A673 (cell line): ENCODE measurements around the gene TAF7L.

Experiments used
- EZH2 ChIP-seq: fragments of 200-600 bp; sonication (generic); IDR thresholded peaks from 2 replicates; pipeline ENCODE4 v1.6.1; 2017; ENCODE audit warnings: borderline replicate concordance, low read depth, mild to moderate bottlenecking, mixed read lengths, antibody characterized with exemption, low read length; ENCODE audit not compliant: poor library complexity, severe bottlenecking
- TF ChIP-seq, protein P1 (sequence below): fragments of 300-800, 200-600 bp; sonication (generic); conservative IDR thresholded peaks from 2 replicates; pipeline ENCODE4 v1.5.1; 2017; ENCODE audit warnings: low read depth, mild to moderate bottlenecking, antibody characterized with exemption, low read length, moderate library complexity, mixed read lengths

DNA sequence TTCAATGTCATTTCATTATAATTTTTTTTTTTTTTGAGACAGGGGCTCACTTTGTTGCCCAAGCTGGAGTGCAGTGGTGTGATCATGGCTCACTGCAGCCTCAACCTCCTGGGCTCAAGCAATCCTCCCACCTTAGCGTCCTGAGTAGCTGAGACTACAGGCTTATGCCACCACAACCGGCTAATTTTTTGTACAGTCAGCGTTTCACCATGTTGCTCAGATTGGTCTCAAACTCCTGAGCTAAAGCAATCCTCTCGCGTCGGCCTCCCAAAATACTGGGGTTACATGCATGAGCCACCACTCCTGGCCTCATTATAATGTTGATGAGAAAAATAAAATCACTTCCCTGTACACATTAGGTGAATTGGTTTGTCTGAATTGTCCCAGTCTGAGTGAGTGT lies 16.9 kb downstream of the TAF7L start:
- TF ChIP-seq, protein P1, sequence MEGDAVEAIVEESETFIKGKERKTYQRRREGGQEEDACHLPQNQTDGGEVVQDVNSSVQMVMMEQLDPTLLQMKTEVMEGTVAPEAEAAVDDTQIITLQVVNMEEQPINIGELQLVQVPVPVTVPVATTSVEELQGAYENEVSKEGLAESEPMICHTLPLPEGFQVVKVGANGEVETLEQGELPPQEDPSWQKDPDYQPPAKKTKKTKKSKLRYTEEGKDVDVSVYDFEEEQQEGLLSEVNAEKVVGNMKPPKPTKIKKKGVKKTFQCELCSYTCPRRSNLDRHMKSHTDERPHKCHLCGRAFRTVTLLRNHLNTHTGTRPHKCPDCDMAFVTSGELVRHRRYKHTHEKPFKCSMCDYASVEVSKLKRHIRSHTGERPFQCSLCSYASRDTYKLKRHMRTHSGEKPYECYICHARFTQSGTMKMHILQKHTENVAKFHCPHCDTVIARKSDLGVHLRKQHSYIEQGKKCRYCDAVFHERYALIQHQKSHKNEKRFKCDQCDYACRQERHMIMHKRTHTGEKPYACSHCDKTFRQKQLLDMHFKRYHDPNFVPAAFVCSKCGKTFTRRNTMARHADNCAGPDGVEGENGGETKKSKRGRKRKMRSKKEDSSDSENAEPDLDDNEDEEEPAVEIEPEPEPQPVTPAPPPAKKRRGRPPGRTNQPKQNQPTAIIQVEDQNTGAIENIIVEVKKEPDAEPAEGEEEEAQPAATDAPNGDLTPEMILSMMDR, result no peak
- no peak for TF ChIP-seq EZH2
